GM12801 (cell line): Measurements from ENCODE around the gene AREL1.

Source experiments
- CTCF ChIP-seq: IDR thresholded peaks from one replicate; pipeline ENCODE4 v1.5.1; 2011; ENCODE audit warnings: control low read depth; ENCODE audit not compliant: insufficient read length; ENCODE audit errors: extremely low read depth

AREL1 gene

GRCh38 chr14:74660863-74661262 lies 52.0 kb downstream of the AREL1 start:
- no peak for TF ChIP-seq CTCF

GRCh38 chr14:74660167-74660566 lies 52.7 kb downstream of the AREL1 start:
- no peak for TF ChIP-seq CTCF

DNA sequence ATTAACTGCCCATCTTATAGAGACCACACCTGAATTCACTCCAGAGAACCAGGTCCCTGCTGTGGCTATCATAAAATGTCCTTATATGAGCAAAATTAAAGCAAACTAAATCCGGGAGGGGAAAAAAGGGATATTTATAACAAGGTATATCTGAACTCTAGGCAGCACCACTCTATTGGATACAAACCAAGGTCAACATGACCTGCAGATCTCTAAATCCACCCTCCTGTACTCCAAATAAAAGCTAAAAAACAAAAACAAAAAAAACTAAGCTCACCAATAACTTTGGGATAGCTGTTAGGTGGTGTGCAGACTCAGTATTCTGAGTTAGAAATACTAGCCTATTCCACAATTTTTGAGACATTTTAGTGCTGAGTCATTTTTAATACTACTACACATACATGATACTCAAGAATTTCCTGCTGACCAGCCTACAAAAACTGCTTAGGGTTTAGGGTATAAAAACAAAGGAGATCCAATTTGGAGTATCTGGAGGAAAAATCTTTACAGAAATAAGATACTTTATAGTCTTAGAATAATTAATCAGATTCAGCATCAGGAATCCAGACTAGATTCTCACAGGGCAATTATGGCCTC lies 54.2 kb downstream of the AREL1 start:
- no peak for TF ChIP-seq CTCF

GRCh38 chr14:74656964-74657363 lies 55.9 kb downstream of the AREL1 start:
- no peak for TF ChIP-seq CTCF

DNA sequence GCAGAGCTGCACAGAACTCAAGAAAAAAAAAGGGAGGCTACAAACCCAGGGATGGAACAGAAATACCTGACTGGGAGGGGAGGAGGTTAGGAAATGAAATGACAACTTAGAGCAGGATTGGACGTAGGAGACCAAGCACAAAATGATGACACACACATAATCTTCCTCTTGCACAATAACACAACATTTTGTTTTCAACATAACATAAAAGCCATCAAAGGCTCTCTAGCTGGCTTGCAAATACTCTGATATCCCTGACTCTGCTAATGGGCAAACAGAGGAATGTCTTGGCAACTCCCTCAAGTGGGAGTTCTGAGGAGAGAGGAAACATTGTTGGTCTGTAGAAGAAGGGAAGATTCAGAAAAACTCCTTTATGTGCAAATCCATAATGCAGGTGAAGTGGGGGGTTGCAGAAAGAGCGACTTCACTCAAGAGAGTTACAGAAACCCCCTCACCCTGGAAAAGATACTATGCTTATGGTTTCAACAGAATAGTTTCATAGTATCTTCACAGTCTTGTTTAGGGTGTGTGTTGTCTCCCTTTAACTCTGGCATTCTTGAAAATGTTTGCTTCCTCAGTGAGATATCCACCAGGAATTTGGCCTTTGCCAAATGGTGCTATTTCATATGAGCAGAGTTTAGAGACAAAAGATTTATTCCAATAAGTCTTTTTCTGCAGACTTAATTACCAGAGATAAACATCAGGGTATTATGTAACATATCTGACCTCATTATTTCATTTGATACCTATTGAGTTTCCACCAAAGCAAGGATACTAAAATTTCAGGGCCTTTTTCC lies 57.1 kb downstream of the AREL1 start:
- TF ChIP-seq CTCF: no peak

GRCh38 chr14:74654931-74655330 lies 57.9 kb downstream of the AREL1 start:
- TF ChIP-seq CTCF: no peak

DNA sequence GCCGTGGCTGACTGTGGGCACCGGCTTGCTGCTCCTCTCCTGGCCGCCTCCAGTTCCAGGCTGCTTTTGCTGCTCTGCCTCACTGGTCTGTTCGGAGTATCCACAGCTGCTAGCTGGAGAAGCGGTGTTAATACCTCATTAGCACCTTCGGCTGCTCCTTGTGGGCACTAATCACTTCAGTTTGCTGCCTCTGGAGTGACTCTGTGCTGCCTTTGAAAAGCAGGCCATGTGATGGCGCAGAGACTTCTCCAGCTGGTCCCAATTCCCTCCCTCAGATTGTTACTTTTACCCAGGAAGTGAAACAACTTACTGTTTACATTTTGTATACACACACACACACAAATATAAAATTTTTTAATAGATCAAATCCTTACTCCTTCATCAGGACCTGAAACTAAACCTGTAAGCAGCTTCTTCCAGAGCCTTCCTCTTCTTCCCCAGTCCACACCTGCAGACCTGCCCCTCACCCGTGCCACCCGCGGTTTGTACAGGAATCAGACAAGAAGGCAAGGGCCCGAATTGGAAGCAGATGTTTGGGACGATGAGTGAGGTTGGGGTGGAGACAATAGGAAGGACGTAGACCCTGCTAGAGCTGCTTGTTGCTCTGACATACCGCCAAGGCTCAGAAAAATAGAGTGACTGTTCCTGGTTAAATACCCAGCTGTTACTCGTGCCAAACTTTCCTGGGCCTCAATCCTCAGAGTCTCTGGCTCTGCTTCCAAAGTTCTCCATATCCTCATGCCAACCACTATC lies 59.3 kb downstream of the AREL1 start:
- TF ChIP-seq CTCF: no peak
